HEK293 (cell line): ENCODE measurements around the gene LRRC23.

Experiments used
- BCL11A ChIP-seq: fragments of 450-650 bp; formaldehyde crosslinking; IDR thresholded peaks from 2 replicates; pipeline ENCODE4 v1.5.1; 2016; ENCODE audit warnings: low read depth, missing biosample characterization, missing genetic modification characterization
- ZNF112 ChIP-seq: fragments of 450-650 bp; formaldehyde crosslinking; IDR thresholded peaks from 2 replicates; pipeline ENCODE4 v1.5.0; 2017; ENCODE audit warnings: missing biosample characterization, missing genetic modification characterization
- ZNF174 ChIP-seq: fragments of 450-650 bp; formaldehyde crosslinking; IDR thresholded peaks from 2 replicates; pipeline ENCODE4 v1.5.0; 2017; ENCODE audit warnings: missing biosample characterization, mild to moderate bottlenecking, missing genetic modification characterization
- ZNF202 ChIP-seq: fragments of 450-650 bp; formaldehyde crosslinking; IDR thresholded peaks from 2 replicates; pipeline ENCODE4 v1.5.1; 2016; ENCODE audit warnings: missing biosample characterization, missing genetic modification characterization, borderline replicate concordance
- ZNF274 ChIP-seq, 2 experiments: fragments of 200-500 bp in 1 of 2; fragments of 450-650 bp in 1 of 2; sonication (Bioruptor generic) in 1 of 2; formaldehyde crosslinking in 1 of 2; IDR thresholded peaks; 2 replicates each; pipeline versions ENCODE4 v1.5.1 to v1.6.1; 2014 to 2016; ENCODE audit warnings: borderline replicate concordance in 1 of 2, inconsistent platforms in 1 of 2, low read length in 1 of 2, missing biosample characterization in 1 of 2, missing genetic modification characterization in 1 of 2
- TF ChIP-seq, protein P1 (sequence below): fragments of 450-650 bp; formaldehyde crosslinking; IDR thresholded peaks from 2 replicates; pipeline ENCODE4 v1.5.1; 2016; ENCODE audit warnings: missing biosample characterization, missing genetic modification characterization
- TF ChIP-seq, protein P2 (sequence below): fragments of 450-650 bp; formaldehyde crosslinking; IDR thresholded peaks from 2 replicates; pipeline ENCODE4 v1.5.1; 2016; ENCODE audit warnings: missing biosample characterization, missing genetic modification characterization
- TF ChIP-seq, protein P3 (sequence below): fragments of 450-650 bp; formaldehyde crosslinking; IDR thresholded peaks from 2 replicates; pipeline ENCODE4 v1.5.1; 2016; ENCODE audit warnings: missing biosample characterization, missing genetic modification characterization
- TF ChIP-seq, protein P4 (sequence below): fragments of 450-650 bp; formaldehyde crosslinking; IDR thresholded peaks from 2 replicates; pipeline ENCODE4 v1.5.1; 2016; ENCODE audit warnings: missing biosample characterization, missing genetic modification characterization
- TF ChIP-seq, protein P5 (sequence below): sonication (generic); formaldehyde crosslinking; IDR thresholded peaks from 2 replicates; pipeline ENCODE4 v1.8.1; 2022; ENCODE audit warnings: mild to moderate bottlenecking, moderate library complexity, missing genetic modification reagents
- TF ChIP-seq, protein P6 (sequence below): fragments of 450-650 bp; formaldehyde crosslinking; IDR thresholded peaks from 2 replicates; pipeline ENCODE4 v1.5.1; 2017; ENCODE audit warnings: missing biosample characterization, missing genetic modification characterization
- TF ChIP-seq, protein P7 (sequence below): fragments of 450-650 bp; formaldehyde crosslinking; IDR thresholded peaks from 2 replicates; pipeline ENCODE4 v1.5.1; 2016; ENCODE audit warnings: missing biosample characterization, missing genetic modification characterization

DNA sequence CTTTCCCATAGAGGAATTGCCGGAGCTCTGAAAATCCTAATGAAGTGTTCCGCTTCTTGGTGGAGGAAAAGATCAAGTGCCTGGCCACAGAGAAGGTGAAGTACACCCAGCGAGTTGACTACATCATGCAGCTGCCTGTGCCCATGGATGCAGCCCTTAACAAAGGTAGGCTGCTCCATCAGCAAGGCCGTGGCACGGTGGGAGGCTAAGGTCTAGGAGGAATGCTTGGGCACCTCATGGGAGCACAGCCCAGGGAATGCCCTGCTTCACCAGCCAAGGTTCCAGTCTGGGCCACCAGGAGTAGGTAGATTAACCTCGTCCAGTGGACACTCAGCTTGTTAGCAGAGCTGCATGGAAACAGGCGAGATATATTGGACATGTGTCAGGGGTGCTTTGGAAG lies 43.7 kb upstream of the LRRC23 start:
- TF ChIP-seq ZNF274 (IDR thresholded peaks at IDR 0.05; ENCODE audit: low read length) (no peak), ZNF274 (tag by site-specific recombination; IDR thresholded peaks at IDR 0.05; ENCODE audit: borderline replicate concordance) (no peak), ZNF112 (tag by site-specific recombination) (no peak), BCL11A (no peak), ZNF174 (tag by site-specific recombination) (no peak), ZNF202 (tag by site-specific recombination) (no peak)
- TF ChIP-seq, protein P1, sequence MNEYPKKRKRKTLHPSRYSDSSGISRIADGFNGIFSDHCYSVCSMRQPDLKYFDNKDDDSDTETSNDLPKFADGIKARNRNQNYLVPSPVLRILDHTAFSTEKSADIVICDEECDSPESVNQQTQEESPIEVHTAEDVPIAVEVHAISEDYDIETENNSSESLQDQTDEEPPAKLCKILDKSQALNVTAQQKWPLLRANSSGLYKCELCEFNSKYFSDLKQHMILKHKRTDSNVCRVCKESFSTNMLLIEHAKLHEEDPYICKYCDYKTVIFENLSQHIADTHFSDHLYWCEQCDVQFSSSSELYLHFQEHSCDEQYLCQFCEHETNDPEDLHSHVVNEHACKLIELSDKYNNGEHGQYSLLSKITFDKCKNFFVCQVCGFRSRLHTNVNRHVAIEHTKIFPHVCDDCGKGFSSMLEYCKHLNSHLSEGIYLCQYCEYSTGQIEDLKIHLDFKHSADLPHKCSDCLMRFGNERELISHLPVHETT: no peak
- TF ChIP-seq, protein P2, sequence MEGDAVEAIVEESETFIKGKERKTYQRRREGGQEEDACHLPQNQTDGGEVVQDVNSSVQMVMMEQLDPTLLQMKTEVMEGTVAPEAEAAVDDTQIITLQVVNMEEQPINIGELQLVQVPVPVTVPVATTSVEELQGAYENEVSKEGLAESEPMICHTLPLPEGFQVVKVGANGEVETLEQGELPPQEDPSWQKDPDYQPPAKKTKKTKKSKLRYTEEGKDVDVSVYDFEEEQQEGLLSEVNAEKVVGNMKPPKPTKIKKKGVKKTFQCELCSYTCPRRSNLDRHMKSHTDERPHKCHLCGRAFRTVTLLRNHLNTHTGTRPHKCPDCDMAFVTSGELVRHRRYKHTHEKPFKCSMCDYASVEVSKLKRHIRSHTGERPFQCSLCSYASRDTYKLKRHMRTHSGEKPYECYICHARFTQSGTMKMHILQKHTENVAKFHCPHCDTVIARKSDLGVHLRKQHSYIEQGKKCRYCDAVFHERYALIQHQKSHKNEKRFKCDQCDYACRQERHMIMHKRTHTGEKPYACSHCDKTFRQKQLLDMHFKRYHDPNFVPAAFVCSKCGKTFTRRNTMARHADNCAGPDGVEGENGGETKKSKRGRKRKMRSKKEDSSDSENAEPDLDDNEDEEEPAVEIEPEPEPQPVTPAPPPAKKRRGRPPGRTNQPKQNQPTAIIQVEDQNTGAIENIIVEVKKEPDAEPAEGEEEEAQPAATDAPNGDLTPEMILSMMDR (tag by site-specific recombination): no peak
- TF ChIP-seq, protein P3, sequence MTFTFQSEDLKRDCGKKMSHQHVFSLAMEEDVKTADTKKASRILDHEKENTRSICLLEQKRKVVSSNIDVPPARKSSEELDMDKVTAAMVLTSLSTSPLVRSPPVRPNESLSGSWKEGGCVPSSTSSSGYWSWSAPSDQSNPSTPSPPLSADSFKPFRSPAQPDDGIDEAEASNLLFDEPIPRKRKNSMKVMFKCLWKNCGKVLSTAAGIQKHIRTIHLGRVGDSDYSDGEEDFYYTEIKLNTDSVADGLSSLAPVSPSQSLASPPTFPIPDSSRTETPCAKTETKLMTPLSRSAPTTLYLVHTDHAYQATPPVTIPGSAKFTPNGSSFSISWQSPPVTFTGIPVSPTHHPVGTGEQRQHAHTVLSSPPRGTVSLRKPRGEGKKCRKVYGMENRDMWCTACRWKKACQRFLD (tag by site-specific recombination): no peak
- TF ChIP-seq, protein P4, sequence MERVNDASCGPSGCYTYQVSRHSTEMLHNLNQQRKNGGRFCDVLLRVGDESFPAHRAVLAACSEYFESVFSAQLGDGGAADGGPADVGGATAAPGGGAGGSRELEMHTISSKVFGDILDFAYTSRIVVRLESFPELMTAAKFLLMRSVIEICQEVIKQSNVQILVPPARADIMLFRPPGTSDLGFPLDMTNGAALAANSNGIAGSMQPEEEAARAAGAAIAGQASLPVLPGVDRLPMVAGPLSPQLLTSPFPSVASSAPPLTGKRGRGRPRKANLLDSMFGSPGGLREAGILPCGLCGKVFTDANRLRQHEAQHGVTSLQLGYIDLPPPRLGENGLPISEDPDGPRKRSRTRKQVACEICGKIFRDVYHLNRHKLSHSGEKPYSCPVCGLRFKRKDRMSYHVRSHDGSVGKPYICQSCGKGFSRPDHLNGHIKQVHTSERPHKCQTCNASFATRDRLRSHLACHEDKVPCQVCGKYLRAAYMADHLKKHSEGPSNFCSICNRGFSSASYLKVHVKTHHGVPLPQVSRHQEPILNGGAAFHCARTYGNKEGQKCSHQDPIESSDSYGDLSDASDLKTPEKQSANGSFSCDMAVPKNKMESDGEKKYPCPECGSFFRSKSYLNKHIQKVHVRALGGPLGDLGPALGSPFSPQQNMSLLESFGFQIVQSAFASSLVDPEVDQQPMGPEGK (tag by site-specific recombination): no peak
- TF ChIP-seq, protein P5, sequence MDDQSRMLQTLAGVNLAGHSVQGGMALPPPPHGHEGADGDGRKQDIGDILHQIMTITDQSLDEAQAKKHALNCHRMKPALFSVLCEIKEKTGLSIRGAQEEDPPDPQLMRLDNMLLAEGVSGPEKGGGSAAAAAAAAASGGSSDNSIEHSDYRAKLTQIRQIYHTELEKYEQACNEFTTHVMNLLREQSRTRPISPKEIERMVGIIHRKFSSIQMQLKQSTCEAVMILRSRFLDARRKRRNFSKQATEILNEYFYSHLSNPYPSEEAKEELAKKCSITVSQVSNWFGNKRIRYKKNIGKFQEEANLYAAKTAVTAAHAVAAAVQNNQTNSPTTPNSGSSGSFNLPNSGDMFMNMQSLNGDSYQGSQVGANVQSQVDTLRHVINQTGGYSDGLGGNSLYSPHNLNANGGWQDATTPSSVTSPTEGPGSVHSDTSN (CRISPR knock-in tag): no peak
- TF ChIP-seq, protein P6, sequence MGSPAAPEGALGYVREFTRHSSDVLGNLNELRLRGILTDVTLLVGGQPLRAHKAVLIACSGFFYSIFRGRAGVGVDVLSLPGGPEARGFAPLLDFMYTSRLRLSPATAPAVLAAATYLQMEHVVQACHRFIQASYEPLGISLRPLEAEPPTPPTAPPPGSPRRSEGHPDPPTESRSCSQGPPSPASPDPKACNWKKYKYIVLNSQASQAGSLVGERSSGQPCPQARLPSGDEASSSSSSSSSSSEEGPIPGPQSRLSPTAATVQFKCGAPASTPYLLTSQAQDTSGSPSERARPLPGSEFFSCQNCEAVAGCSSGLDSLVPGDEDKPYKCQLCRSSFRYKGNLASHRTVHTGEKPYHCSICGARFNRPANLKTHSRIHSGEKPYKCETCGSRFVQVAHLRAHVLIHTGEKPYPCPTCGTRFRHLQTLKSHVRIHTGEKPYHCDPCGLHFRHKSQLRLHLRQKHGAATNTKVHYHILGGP (tag by site-specific recombination): no peak
- TF ChIP-seq, protein P7, sequence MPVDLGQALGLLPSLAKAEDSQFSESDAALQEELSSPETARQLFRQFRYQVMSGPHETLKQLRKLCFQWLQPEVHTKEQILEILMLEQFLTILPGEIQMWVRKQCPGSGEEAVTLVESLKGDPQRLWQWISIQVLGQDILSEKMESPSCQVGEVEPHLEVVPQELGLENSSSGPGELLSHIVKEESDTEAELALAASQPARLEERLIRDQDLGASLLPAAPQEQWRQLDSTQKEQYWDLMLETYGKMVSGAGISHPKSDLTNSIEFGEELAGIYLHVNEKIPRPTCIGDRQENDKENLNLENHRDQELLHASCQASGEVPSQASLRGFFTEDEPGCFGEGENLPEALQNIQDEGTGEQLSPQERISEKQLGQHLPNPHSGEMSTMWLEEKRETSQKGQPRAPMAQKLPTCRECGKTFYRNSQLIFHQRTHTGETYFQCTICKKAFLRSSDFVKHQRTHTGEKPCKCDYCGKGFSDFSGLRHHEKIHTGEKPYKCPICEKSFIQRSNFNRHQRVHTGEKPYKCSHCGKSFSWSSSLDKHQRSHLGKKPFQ: no peak
